LHCN-M2 (cell line): ENCODE measurements around the gene CASZ1. TPM values are rescaled to one million over a fixed set of nuclear protein-coding genes. Genes with fewer than 3 reads are reported as not detected.

ENCODE experiments used
- DNase-seq: peaks from one replicate; pipeline ENCODE4 v3.0.0-alpha.2; 2012; ENCODE audit warnings: low read depth
- total RNA-seq: library from RNA; depleted of rRNA; stranded (reverse); fragments of >200 nt; gene quantifications from 2 replicates; pipeline ENCODE4 v1.2.3, GENCODE V29; 2014

The CASZ1 gene
- total RNA-seq, 1 experiment from 2014 or later, result 0.11 TPM

DNA sequence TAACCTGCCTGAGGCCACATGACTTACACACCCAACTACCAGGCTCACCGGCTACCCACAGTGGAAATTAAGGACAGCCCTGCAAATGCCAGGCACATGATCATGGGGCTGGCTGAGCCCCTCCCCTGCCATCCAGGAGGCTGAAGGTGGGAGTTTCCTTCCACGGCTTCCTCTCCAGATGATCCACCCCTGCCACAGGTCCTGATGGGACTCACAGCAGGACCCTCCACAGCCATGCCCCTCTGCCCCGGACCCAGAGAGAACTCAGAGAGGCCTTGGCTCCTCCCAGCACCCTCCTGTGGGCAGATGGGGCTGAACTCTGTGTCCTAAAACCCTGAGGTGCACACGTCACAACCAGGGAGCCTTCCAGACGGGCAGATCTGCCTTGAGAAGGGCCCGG lies 29.1 kb upstream of the CASZ1 start:
- no peak for DNase-seq

GRCh38 chr1:10824821-10825540 lies 28.5 kb upstream of the CASZ1 start:
- peak; percentile 48 for DNase-seq

- no peak for DNase-seq
Observed at GRCh38 chr1:10823000-10823401, 26.6 kb upstream of the CASZ1 start.

DNA sequence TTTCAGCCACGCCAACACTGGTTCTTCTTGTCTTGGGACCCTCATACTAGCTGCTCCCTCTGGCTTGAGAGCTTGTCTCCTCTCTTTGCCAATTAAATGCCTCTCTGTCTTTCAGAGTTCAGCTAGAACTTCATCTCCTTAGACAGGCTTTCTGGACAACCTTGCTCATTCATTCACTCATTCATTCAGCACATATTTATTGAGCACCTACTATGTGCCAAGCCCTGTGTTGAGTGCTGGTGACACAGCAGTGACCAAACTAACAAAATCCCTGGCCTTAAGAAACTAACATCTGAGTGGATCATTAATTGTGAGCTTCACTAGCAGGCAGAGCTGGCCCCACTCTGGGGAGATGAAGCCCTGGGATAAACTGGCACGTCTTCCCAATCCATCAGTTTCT lies 24.9 kb upstream of the CASZ1 start:
- no peak for DNase-seq

DNA sequence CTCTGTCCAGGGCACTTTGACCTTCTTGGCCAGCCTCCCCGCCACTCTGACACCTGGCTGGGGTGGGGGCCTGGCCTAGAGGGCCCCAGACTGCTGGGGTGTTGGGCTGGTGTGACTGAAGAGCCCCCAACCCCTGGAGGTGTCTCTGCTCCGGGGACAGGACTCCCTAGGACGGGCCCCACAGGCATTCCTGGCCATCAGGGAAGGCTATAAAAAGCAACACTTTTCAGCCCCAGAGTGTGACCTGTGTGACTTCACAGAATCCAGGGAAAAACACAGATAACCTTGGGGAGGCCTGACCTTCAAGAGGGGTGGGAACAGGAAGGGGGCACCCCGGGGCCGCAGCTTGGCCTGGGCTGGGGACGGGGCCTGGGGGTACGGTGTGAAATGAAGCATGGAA lies 24.0 kb upstream of the CASZ1 start:
- DNase-seq, result no peak

DNA sequence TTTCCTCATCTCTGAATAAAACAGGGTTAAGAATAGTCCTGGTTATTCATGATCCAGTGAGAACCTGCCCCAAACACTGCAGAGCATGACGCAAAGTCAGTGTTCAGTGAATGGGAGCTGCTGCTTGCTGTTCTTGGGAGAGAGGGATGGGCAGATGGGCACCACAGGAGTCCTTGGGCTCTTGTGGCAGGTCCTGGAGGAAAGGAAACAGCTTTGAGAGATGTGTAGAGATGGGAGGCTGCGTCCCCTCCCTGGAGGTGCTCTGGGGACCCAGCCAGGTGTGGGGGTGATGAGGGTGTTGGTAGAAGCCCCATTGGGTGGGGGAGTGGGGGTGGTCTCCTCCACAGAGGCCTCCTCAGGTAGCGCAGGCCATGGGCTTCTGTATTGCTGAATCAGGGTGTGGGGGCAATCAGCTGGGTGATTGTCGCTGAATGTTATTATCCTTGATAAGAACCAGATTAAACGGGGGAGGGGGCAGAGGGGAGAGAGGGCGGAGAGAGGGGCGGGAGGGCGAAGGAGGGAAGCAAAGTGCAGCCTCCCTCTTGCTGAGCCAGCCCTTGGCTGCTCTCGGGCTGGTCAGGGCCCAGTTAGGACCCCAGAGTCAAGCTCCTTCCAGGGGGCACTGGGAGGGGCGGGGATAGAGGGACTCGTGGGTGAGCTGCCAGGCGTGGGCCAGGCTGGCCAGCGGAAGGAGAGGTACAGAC lies 22.9 kb upstream of the CASZ1 start:
- DNase-seq, result no peak

GRCh38 chr1:10818262-10819197 lies 22.1 kb upstream of the CASZ1 start:
- no peak for DNase-seq

- DNase-seq, result no peak
Observed at GRCh38 chr1:10816743-10817369, 20.4 kb upstream of the CASZ1 start.

GRCh38 chr1:10816233-10816632 lies 19.8 kb upstream of the CASZ1 start:
- no peak for DNase-seq

DNA sequence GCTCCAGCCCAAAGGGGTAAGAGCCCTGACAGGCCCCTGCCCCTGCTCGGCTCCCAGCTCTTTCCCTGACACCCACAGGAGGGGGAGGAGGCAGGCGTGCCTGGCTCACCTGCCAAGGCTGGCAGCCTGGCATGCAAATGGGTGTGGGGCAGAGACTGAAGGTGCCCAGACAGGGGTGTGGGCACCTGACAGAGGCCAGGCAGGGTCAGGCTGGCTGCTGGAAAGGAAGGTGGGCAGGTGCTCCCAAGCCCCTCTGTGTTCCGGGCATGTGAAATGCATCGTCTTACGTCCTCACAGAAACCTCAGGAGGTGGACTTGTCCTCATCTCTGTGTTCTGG lies 19.4 kb upstream of the CASZ1 start:
- DNase-seq, result no peak

GRCh38 chr1:10814976-10815857 lies 18.8 kb upstream of the CASZ1 start:
- DNase-seq, result no peak

DNA sequence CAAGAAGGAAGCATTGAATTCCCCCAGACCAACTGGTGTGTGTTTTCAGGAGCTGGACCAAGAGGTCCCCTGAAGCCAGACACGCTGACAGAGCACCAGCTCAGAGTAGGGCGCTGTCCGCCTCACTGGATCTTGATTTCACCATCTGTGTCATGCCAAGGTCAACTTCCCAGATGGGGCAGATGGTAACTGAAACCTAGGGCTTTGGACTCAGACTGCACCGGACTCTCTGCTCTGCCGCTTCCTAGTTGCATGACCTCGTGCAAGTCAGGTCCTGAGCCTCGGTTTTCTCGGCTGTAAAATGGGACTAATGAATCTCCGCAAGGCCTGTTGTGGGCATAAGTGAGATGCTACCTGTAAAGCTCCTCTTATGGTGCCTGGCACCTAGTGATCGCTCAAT lies 17.9 kb upstream of the CASZ1 start:
- no peak for DNase-seq

GRCh38 chr1:10813799-10814198 lies 17.4 kb upstream of the CASZ1 start:
- DNase-seq, result no peak

DNA sequence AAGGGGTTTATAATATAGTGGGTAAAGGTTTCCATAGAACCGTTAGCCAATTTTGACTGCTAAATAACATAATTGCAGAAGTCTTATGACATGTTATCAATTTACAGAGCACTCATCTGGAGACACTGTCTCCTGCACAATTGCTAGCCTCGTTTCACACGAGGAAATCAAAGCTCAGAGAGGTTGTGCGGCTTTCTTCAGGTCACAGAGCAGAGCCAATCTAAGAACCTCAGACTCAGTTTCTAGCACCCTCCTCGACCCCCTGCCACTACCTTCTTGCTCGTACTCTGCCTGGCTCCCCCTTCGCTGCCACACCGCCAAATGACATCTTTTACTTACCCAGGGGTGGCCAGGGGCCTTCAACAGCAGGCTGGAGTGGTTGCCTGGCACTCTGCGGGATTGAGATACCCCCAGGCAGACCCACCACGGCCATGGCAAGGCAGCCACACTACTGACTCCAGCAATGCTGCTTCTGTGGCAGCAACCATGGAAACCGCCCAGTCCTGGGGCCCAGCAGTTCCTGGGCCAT lies 16.0 kb upstream of the CASZ1 start:
- DNase-seq, result no peak

- DNase-seq, result no peak
Observed at GRCh38 chr1:10808441-10808840, 12.0 kb upstream of the CASZ1 start.

GRCh38 chr1:10806966-10807365 lies 10.5 kb upstream of the CASZ1 start:
- DNase-seq, result no peak

GRCh38 chr1:10803971-10804820 lies 7.8 kb upstream of the CASZ1 start:
- DNase-seq, result no peak

DNA sequence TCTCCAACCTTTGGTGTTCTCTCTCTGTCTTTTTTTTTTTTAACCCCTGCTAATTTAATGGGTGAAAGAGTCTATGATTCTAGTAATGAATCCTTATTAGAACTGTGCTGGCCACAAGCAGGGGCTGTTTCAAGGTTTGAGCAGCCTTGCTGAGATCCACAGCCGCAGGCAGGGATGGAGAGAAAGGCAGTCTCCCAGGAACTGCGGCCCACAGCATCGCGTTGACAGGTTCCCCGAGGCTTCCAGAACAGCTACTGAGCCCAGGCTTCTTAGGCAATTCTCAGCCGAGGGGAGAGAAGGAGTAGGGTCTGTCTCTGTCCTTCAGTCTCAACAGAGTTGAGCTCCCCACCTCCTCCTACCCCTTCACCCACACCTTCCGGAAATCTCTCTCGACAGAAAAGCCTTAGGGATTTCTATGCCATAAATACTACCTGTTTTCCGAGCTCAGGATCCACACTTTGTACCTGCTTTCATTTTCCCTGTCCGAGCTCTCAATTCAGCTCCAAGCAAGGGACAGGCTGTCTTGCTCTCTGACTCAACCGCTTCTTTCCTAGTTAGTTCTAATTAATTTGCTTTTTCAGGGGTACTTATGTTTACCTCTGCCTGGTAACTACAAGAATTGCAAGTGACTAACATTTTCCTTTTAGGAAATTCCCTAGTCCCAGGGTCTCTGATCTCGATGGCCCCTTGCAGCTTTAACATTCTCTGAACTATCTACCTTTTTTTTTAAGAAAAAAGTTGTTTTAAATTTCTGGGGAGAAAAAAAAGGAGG lies 6.7 kb upstream of the CASZ1 start:
- no peak for DNase-seq

DNA sequence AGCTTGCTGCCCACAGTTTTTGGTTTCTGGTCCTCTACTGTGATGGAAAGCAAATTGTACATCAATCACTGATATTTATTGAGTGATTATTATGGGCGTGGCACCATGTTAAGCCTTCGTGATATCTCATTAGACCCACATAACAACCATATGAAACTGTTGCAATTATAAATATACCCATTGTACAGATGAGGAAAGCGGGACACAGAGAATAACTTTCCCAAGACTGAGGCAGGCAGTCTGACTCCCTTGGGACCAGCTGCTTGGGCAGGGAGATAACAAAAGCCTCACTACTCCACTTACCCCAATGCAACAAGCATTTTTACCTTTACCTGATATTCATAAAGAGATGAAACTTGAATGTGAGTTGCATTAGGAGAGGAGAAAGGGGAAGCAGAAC lies 4.3 kb upstream of the CASZ1 start:
- DNase-seq, result no peak
